ENCODE measurements around the gene ALKAL2.

Gene ALKAL2

GRCh38 chr2:259789-260331, 28.0 kb downstream of the ALKAL2 start:
- Histone ChIP-seq H3K4me3 (ENCODE audit: low read depth, low read length) (no peak overlapping the region), H3K27me3 (ENCODE audit: insufficient read depth, low read depth, severe bottlenecking) (no peaks in the 10 kb centered on the region), H3K27ac (no peak overlapping the region), H3K9me3 (ENCODE audit: severe bottlenecking) (peaks cover 10% of the 10 kb centered on the region), H3K36me3 (peaks cover 4% of the 10 kb centered on the region)
- no peak for DNase-seq
- TF ChIP-seq, protein P1, sequence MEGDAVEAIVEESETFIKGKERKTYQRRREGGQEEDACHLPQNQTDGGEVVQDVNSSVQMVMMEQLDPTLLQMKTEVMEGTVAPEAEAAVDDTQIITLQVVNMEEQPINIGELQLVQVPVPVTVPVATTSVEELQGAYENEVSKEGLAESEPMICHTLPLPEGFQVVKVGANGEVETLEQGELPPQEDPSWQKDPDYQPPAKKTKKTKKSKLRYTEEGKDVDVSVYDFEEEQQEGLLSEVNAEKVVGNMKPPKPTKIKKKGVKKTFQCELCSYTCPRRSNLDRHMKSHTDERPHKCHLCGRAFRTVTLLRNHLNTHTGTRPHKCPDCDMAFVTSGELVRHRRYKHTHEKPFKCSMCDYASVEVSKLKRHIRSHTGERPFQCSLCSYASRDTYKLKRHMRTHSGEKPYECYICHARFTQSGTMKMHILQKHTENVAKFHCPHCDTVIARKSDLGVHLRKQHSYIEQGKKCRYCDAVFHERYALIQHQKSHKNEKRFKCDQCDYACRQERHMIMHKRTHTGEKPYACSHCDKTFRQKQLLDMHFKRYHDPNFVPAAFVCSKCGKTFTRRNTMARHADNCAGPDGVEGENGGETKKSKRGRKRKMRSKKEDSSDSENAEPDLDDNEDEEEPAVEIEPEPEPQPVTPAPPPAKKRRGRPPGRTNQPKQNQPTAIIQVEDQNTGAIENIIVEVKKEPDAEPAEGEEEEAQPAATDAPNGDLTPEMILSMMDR (IDR thresholded peaks at IDR 0.05; ENCODE audit: low read depth, low read length), result no peak

DNA sequence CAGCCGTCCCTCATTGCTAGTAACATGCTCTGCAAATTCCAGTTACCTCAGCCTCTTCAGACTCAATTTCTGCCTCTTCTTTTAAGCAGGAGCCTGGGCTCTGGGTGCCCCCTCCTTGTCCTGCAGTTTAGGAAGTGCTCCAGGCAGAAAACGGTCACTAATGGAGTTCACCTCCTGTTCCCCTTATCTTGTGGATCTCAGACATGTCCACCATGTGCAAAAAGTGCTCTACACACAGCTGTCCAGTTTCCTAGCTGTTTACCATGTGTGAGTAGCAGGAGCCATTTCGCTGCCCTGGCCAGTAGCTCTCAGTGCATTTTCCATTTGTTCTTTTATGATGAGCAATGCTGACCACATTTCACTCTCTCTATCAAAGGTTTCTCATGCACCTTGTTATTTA, 29.0 kb downstream of the ALKAL2 start:
- no peak overlapping the region for H3K4me3 ChIP-seq (ENCODE audit: low read depth, low read length)
- H3K27ac ChIP-seq, result no peak overlapping the region
- DNase-seq, result no peak
- TF ChIP-seq, protein P1 (IDR thresholded peaks at IDR 0.05; ENCODE audit: low read depth, low read length), result no peak
- peaks cover 10% of the 10 kb centered on the region for H3K9me3 ChIP-seq (ENCODE audit: severe bottlenecking)
- H3K27me3 ChIP-seq (ENCODE audit: insufficient read depth, low read depth, severe bottlenecking), result no peaks in the 10 kb centered on the region
- 0 out of 2 replicates have a peak, but pooled peaks cover 2% of the 10 kb centered on the region for H3K36me3 ChIP-seq

GRCh38 chr2:257842-258241, 30.0 kb downstream of the ALKAL2 start:
- no peak for DNase-seq
- Histone ChIP-seq H3K4me3 (ENCODE audit: low read depth, low read length) (no peak overlapping the region), H3K27ac (no peak overlapping the region), H3K27me3 (ENCODE audit: insufficient read depth, low read depth, severe bottlenecking) (no peaks in the 10 kb centered on the region), H3K36me3 (0 out of 2 replicates have a peak, but pooled peaks cover 2% of the 10 kb centered on the region), H3K9me3 (ENCODE audit: severe bottlenecking) (peaks cover 10% of the 10 kb centered on the region)
- TF ChIP-seq, protein P1 (IDR thresholded peaks at IDR 0.05; ENCODE audit: low read depth, low read length), result no peak

DNA sequence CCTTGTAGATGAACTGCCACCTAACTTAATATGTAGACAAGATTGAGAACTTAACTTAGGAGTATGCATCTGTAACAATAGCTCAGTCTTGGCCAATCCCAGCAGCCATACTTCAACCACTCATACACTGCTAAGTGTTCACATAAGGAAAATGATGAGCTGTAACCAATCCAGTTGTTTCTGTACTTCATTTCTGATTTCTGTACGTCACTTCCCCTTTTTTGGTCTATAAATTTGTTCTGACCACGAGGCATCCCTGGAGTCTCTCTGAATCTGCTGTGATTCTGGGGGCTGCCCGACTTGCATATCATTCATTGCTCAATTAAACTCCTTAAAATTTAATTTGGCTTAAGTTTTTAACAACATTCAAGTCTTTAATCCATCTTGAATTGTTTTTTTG, 30.5 kb downstream of the ALKAL2 start:
- no peak for DNase-seq
- TF ChIP-seq, protein P1 (IDR thresholded peaks at IDR 0.05; ENCODE audit: low read depth, low read length), result no peak
- Histone ChIP-seq H3K9me3 (ENCODE audit: severe bottlenecking) (peaks cover 10% of the 10 kb centered on the region), H3K36me3 (0 out of 2 replicates have a peak, but pooled peaks cover under 1% of the 10 kb centered on the region), H3K27ac (no peak overlapping the region), H3K27me3 (ENCODE audit: insufficient read depth, low read depth, severe bottlenecking) (no peaks in the 10 kb centered on the region), H3K4me3 (ENCODE audit: low read depth, low read length) (no peak overlapping the region)

GRCh38 chr2:256094-256493, 31.8 kb downstream of the ALKAL2 start:
- Histone ChIP-seq H3K4me3 (ENCODE audit: low read depth, low read length) (no peak overlapping the region), H3K9me3 (ENCODE audit: severe bottlenecking) (peaks cover 10% of the 10 kb centered on the region), H3K36me3 (no peaks in the 10 kb centered on the region), H3K27ac (no peak overlapping the region), H3K27me3 (ENCODE audit: insufficient read depth, low read depth, severe bottlenecking) (no peaks in the 10 kb centered on the region)
- no peak for DNase-seq
- TF ChIP-seq, protein P1 (IDR thresholded peaks at IDR 0.05; ENCODE audit: low read depth, low read length), result no peak

DNA sequence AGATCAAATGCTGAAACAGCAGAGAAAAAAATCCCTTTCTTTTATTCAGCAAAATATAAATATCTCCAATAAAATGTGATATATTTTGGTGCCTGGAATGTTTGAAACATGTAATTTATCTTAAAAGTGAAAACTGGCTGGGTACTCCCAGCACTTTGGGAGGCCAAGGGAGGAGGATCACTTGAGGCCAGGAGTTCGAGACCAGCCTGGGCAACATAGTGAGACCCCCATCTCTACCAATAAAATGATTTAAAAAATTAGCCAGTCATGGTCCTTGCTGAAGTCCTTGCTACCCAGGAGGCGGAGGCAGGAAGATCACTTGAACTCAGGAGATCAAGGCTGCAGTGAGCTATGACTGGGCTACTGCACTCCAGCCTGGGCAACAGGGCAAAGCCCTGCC, 32.7 kb downstream of the ALKAL2 start:
- TF ChIP-seq, protein P1 (IDR thresholded peaks at IDR 0.05; ENCODE audit: low read depth, low read length), result no peak
- DNase-seq, result no peak
- Histone ChIP-seq H3K27ac (no peak overlapping the region), H3K27me3 (ENCODE audit: insufficient read depth, low read depth, severe bottlenecking) (no peaks in the 10 kb centered on the region), H3K36me3 (no peaks in the 10 kb centered on the region), H3K4me3 (ENCODE audit: low read depth, low read length) (no peak overlapping the region), H3K9me3 (ENCODE audit: severe bottlenecking) (peaks cover 10% of the 10 kb centered on the region)

Measured in WERI-Rb-1 (cell line).